ENCODE measurements around the gene PA2G4. TPM values are rescaled to one million over a fixed set of nuclear protein-coding genes. Genes with fewer than 3 reads are reported as not detected.

The PA2G4 gene
- total RNA-seq, 1 experiment from 2014 or later, result 384 TPM

DNA sequence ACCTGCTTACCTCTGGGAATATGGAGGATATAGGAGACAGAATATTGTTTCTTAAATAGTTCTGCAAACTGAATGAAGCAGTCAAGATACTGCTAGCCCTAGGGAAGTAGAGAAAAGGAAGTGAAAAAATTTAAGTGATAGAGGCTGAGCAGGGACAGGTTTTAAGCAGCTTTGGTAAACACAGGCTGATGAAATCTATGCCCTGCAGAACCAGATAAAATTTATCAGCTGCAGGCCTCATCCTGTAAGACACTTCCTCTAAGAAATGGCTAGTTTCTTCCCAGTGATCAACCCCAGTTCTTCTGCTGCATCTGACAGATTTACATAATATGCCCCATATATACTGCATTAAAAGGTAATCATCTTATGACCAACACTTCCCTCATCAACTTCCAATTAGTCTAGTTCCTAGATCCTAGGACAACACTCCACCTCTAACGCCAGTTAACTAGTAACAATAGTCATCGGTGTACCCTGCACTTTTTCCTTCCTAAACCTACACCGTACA is 22.4 kb downstream of the PA2G4 start:
- no peak for DNase-seq (ENCODE audit: low read depth)

DNA sequence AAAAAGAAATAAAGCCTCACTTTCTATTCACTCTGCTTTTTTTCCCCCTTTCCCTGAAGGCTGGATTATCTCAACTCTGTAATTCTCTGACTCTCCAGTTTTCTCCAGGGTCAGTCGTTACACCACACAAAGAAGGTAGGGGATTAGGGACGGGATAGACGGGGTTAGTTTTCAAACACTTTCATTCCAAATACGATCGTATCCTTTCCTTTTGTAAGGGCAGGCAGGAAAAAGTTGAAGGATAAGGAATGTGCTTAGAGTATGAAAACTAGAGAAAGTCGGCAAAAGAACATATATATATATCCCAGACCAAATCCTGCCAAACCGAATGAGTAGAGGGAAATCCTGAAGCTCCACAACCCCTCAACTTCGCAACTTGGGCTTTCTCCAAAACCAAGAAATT is 23.1 kb downstream of the PA2G4 start:
- no peak for DNase-seq (ENCODE audit: low read depth)

DNA sequence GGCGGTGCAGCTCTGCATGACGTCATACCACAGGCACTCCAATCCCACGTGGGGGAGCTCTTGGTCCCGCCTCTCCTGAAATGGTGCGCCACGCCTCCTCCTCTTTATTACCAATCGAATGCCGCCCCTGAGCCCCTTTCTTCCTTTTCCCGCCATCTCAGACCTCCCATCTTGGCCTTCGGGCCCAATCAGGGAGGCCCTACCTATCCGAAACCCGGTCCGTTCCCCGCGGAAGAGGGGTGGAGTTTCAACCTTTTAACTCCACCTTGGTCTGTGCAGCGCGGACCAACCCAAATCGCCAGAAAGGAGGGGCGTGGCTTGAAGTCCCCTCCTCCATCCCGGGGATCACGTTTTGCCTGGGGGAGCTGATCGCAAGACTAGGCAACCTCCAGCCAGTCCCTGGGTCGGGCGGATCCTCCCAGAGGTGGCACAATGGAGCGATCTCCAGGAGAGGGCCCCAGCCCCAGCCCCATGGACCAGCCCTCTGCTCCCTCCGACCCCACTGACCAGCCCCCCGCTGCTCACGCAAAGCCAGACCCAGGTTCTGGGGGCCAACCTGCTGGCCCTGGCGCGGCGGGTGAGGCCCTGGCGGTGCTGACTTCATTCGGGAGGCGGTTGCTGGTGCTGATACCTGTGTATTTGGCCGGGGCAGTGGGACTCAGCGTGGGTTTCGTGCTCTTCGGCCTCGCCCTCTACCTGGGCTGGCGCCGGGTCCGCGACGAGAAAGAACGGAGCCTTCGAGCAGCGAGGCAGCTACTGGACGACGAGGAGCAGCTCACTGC is 23.7 kb downstream of the PA2G4 start, which contains the start of gene ESYT1:
ESYT1 (plus strand) TSS at position 380 of the 782 bp plus-strand sequence; CDS start at position 433, 53 bp downstream.
- DNase-seq (ENCODE audit: low read depth), result peak; percentile 99

DNA sequence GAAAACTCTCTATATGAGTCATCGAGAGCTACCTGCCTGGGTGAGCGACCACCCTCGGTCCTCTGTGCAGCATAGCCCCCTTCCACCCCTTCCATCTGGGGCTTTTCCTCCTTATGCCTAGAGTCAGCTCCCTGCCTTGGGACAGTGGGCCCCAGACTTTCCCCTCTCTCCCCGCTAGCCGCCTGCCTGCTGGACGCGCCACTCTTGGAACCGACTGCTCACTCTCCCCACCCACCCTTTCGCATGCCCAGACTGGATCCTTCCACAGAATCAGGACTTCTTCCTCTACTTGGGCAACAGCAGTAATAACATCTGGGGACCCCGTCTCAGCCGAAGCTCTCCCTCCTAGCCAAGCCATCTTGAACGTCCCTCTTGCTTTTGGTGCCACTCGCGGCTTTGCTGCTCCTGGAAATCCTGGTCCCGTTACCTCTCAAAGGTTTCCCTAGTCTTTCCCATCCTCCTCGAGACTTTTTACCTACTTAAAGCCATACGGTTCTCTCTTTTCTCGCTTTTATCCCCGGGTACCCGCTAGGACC is 24.4 kb downstream of the PA2G4 start:
- DNase-seq (ENCODE audit: low read depth), result peak; percentile 60

DNA sequence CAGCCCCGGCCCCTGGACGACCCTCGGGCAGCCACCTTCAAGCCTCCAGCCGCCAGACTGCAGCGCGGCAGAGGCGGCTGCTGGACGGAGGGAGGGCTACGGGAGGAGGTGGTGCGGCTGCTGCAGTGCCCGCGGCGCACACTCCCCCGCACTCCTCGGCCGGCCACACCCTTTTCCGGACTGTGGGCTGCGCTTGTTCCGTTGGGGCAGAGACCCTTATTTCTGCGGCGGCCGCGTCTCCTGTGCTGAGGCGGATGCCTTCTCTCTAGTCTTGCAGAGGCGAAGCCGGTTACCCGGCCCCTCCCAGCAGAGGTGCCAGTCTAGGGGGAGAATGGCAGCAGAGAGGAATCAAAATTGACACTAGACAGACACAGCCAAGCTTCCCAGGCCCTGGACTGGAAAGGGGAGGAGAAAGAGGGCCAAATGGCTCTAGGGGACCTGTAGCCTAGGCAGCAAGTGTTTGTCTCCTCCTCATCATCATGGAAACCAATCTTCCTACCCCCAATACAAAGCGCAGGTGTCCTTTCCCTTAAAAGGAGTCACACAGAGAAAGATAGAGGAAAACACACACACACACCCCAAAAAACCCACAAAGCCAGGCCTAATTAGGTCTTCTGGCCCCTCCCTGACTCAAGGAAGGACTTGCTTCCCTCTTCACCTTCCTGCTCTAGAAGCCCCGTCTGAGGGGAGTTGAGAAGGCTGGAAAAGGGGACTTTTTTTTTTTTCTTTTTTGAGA is 25.0 kb downstream of the PA2G4 start:
- DNase-seq (ENCODE audit: low read depth), result peak; percentile 84

DNA sequence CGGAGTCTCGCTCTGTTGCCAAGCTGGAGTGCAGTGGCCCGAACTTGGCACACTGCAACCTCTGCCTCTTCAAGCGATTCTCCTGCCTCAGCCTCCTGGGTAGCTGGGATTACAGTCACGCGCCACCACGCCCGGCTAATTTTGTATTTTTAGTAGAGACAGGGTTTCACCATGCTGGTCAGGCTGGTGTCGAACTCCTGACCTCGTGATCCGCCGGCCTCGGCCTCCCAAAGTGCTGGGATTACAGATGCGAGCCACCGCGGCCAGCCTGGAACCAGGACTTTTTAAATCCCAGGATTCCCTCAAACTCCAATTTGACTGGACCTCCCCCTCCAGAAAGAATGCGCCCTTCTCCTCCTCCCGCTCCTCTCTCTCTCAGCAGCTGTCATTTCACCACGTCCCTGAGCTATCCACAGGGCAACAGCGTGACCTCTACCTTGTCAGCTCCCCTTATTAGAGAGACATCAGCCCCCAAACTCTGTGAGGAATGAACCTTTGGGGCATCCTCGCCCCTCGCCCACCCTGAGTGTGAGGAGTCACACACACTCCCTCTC is 25.7 kb downstream of the PA2G4 start:
- DNase-seq (ENCODE audit: low read depth), result no peak

DNA sequence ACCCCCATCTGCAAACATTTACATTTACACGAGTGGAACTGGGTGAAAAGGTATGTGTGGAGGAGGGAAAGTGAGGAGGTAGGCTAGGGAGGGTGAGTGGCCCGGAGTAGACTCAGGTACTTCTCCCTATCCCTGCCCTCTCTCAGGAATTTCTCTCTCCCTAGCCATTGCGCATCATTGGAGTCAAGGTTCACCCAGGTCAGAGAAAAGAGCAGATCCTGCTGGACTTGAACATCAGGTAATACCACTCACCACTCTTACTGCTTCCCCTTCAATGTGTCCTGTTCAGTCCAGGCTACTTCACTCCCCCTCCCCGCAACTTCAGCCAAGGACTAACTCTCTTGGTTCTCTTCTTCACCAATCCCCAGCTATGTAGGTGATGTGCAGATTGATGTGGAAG is 26.5 kb downstream of the PA2G4 start:
- DNase-seq (ENCODE audit: low read depth), result no peak

DNA sequence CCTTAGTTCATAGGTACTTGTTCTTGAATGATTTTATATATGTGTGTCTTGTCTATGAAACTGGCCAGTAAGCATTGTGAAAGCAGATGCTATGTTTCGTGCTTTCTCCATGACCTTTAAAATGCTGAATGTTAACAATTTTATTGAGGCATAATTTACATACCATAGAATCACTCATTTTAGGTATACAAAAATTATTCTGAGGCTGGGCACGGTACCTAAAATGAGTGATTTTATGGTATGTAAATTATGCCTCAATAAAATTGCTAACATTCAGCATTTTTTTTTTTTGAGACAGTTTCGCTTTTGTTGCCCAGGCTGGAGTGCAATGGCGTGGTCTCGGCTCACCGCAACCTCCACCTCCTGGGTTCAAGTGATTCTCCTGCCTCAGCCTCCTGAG is 30.5 kb downstream of the PA2G4 start:
- DNase-seq (ENCODE audit: low read depth), result no peak

DNA sequence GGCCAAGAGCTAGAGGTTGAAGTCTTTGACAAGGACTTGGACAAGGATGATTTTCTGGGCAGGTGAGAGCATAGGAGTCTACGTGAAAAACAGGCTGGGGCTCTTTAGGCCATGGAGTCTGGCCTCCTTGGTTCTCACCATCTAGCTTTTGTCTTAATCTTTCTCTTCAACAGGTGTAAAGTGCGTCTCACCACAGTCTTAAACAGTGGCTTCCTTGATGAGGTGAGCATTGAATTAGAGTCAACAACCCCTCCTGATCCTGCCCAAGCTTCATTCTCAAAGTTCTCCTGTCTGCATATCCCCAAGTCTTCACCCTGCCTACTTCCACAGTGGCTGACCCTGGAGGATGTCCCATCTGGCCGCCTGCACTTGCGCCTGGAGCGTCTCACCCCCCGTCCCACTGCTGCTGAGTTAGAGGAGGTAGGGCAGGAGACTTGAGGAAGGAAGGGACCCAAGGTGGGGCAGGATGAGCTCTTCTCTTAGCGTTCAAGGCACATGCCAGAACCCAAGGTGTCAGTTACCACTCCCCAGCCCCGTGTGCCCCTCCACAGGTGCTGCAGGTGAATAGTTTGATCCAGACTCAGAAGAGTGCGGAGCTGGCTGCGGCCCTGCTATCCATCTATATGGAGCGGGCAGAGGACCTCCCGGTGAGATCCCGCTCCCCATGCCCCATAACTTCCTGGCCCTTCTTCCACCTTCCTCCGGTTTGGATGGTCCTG is 33.7 kb downstream of the PA2G4 start:
- DNase-seq (ENCODE audit: low read depth), result no peak

DNA sequence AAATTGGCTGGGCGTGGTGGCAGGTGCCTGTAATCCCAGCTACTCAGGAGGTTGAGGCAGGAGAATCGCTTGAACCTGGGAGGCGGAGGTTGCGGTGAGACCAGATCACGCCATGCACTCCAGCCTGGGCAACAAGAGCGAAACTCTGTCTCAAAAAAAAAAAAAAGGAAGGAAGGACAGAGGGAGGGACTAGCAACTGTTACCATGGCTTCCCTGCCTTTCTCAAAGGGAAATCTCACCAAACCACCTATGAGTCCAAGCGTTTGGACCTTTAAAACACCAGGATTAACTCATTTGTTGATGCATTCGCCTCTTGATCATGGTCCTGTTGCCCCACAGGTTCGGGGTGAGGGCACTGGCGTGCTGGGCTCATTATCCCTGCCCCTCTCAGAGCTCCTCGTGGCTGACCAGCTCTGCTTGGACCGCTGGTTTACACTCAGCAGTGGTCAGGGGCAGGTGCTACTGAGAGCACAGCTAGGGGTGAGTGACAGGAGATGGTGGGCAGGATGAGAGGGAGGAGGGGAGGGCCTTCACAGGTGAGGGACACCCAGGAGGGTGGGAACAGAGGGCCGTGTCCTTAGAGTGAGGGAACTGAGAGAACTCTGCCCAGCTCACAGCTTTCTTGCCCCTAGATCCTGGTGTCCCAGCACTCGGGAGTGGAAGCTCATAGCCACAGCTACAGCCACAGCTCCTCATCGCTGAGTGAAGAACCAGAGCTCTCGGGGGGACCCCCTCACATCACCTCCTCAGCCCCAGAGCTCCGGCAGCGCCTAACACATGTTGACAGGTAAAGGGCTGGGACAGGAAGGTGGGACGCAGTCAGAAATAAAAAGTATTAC is 37.8 kb downstream of the PA2G4 start:
- no peak for DNase-seq (ENCODE audit: low read depth)

DNA sequence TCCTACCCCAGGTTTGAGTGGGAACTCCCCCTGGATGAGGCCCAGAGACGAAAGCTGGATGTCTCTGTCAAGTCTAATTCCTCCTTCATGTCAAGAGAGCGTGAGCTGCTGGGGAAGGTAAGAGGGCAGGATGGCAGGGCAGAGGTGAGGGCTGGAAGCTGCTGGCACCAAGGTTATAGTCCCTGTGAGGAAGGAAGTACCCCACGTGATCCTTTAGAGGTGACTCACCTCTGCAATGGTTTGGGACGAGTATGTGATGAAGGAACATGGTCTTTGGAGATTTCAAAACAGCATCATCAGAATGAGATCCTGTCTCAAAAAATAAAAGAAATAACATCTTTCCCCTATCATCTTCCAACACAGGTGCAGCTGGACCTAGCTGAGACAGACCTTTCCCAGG is 38.9 kb downstream of the PA2G4 start:
- no peak for DNase-seq (ENCODE audit: low read depth)

DNA sequence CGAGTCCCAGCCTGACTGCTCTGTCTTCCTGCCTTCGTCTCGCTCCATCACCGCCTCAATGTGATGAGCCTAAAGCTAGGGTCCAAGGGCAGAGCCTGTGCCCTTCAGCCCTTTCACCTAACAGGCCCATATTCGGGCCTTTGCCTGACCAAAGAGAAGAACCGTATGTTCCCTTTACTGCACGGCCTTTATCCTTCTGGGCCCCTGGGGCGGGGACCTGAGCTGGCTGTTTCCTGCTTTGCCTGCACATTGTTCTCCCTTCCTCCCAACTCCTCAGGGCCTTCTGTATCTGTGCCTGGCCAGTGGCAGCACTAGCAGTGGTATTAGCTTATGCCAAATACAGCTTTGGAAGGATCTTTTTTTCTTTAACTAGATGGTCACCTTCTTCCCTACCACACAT is 39.5 kb downstream of the PA2G4 start:
- no peak for DNase-seq (ENCODE audit: low read depth)

DNA sequence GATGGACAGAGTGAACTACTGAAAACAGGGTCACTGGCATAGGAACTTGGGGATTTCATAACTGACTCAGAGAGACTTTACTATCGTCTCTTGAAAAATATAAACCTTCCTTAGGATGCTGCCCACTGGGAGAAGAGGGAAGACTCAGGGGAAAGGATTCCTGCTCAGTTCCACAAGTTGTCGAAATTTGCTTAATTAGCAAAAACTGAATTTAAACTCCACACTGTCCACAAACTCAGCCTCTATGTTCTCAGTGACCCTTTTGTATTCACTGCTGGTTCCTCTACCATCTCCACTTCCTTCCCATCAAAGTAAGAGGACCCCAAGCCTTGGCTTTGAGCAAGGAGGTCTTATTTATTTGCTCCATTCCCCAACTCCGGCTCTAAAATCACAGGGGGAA is 40.9 kb downstream of the PA2G4 start:
- no peak for DNase-seq (ENCODE audit: low read depth)

DNA sequence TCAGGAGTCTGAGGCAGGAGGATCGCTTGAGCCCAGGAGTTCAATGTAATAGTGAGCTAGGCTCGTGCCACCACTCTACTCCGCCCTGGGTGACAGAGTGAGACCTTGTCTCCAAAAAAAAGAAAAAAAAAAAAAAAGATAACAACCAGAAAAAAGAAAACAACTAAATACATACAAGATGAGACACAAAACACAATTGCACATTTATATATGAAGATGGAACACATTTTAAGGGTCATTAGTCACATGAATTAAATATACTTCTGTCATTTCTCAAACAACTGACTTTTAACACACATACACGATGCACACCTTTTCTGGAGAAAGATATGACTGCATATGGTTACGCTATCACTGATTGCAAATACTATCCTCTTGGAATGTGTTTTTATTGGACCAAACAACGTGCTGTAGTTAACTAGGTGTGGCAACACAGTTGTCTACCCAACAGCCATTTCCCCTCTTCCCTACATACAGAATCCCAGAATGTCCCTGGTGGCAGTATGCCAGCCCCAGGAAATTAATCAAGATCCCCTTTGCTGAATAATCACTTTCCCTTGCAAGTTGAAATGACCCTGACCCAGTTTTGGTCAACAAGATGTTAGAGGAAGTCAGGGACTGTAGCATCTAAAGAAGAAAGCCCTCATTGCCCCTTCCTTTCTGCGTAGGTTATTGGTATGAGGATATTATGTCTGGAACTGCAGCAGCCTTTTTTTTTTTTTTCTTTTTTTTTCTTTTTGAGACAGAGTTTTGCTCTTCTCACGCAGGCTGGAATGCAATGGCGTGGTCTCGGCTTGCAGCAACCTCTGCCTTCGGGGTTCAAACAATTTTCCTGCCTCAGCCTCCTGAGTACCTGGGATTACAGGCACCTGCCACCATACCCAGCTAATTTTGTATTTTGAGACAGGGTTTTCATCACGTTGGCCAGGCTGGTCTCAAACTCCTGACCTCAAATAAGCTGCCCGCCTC is 42.4 kb downstream of the PA2G4 start:
- DNase-seq (ENCODE audit: low read depth), result peak; percentile 35

DNA sequence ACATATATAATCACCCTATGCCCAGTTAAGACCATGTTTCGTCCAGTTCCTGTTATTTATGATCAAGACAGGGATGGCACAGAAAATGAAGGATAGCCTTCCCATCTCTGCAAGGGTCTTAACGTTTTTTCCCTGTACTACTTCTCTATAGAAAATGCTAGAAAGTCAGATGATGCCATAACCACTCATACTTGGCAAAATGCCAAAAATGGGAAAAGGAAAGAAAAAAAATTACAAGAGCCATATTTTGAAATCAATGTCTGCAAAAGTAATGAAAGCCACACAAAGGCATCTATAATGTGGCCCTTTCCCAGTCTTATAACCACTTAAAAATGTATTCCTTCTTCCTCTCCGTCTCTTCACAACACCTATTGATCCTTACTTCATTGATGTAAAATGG is 46.2 kb downstream of the PA2G4 start:
- DNase-seq (ENCODE audit: low read depth), result no peak

DNA sequence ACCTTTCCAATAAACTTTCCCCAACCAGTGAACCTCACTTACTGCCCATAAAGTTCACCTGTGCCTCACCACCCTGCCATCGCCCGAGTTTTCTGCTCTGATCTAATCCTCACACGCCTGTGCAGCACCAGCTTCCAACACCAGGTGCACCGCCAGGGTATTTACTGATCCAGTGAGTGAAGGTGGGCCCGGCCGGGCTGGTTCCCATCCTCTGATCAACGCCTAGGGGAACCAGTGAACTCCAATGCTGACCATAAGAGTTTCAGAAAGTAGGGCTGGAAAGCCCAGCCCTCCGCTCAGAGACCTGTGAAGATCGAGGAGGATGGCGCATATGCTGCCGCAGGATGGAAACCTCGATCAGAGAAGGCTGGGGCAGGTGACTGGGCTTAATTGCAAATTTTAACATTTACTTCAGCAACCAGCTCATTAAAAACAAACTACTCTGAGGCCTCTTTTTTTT is 47.3 kb downstream of the PA2G4 start:
- DNase-seq (ENCODE audit: low read depth), result peak; percentile 17

DNA sequence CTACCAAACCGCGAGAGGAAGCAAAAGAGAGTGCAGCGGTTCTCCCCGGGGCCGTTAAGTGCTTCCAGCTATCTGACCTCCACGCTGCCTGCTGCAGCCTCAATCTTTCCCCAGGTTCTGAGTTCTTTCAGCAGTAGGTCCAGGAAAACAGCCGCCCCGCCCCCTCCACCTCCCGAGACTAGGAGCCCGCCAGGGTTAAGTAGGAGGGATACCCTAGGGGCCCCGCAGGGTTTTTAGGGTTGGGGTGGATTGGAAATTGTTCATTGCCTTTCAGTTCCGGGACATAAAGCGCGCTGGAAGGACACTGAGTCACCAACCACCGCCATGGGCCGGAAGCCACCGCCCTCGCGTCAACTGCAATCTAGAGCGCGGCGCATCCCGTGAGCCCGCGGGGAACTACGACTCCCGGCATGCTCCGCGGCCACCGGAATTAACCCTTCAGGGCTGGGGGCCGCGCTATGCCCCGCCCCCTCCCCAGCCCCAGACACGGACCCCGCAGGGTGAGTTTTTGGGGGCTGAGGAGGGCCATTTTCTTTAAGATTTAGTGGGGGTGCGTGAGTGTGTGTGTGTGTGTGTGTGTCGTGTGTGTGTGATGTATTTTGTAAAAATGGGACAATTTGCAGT is 47.9 kb downstream of the PA2G4 start, which contains the start of gene MYL6B:
MYL6B (plus strand) TSS at position 456 of the 624 bp plus-strand sequence. CDS start 1,332 bp downstream, outside the sequence.
- peak; percentile 98 for DNase-seq (ENCODE audit: low read depth)

DNA sequence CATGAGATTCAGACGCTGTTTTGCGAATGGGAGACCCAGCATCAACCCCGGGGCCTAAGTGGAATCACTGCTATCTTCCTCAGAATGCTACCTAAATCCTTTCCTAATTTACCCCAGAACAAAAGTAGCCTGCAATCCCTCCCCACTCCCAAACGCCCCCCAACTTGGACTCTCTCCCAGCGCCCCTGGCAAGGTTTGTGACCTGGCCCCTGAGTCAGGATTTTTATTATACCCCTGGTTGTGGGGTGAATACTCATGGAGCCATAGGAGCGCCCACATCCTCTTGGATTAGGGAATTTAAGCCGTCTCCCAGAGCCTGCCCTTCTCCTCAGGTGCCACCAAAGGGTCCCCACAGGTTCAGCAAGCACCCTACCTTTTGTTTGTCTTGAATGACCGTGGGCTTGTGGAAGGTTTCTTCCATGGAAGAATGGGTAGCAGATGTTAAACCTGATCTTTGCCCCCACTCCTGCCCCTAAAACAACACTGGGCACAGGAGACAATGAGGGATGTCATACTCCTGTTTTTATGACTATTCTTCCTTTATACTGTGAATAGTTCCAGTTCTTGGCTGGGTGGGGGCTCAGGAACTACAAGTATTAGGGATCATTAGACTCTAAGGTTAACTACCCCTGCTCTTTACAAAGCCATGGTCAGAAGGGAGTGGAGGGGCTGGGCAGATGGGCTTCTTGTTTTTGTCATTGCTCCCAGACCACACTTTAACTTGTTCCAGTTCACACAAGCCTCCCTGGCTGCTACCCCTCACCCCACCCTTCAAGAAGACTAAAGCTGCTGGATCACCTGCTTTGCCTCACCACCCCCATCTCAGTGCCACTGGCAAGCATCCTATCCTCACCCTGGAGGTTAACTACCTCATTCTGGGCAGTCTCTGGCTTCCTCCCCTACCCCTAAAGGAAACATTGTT is 48.7 kb downstream of the PA2G4 start:
- no peak for DNase-seq (ENCODE audit: low read depth)

Measured in Daoy (cell line).